GM19467 (cell line): ENCODE results near the gene EFHD2.
"Not testable (repeated sequence)": the region's sequence is repeated elsewhere in the genome, so short reads cannot be mapped to it uniquely, and the experiment has no call there.

Source experiments
- ATAC-seq: cut with Tn5 transposase; IDR thresholded peaks from one replicate; pipeline ENCODE4 v1.9.1; 2021; ENCODE audit warnings: mild to moderate bottlenecking, moderate library complexity; ENCODE audit not compliant: unreplicated experiment

The EFHD2 gene

GRCh38 chr1:15409388-15410222, at the start of gene EFHD2:
EFHD2 (plus strand) TSS chr1:15409888; CDS start chr1:15409972, 84 bp downstream.
- ATAC-seq: peak; percentile 81

GRCh38 chr1:15360700-15361099, 49.0 kb upstream of the EFHD2 start:
- ATAC-seq: no peak

- no peak for ATAC-seq
Observed at GRCh38 chr1:15362096-15362736, 47.5 kb upstream of the EFHD2 start.

GRCh38 chr1:15362737-15363128, 47.0 kb upstream of the EFHD2 start:
- no peak for ATAC-seq

GRCh38 chr1:15364740-15365139, 44.9 kb upstream of the EFHD2 start:
- no peak for ATAC-seq

GRCh38 chr1:15368888-15369287, 40.8 kb upstream of the EFHD2 start:
- no peak for ATAC-seq

GRCh38 chr1:15370268-15370667, 39.4 kb upstream of the EFHD2 start:
- ATAC-seq: no peak

- no peak for ATAC-seq
Observed at GRCh38 chr1:15370781-15371520, 38.7 kb upstream of the EFHD2 start.

GRCh38 chr1:15371610-15372545, 37.8 kb upstream of the EFHD2 start:
- no peak for ATAC-seq

- no peak for ATAC-seq
Observed at GRCh38 chr1:15378729-15379128, 31.0 kb upstream of the EFHD2 start.

- ATAC-seq: not testable (repeated sequence)
Observed at GRCh38 chr1:15379151-15379550, 30.5 kb upstream of the EFHD2 start.

GRCh38 chr1:15380601-15381508, 28.8 kb upstream of the EFHD2 start:
- no peak for ATAC-seq

GRCh38 chr1:15381805-15382204, 27.9 kb upstream of the EFHD2 start:
- ATAC-seq: no peak

GRCh38 chr1:15382601-15383518, 26.8 kb upstream of the EFHD2 start:
- no peak for ATAC-seq

- no peak for ATAC-seq
Observed at GRCh38 chr1:15383810-15384209, 25.9 kb upstream of the EFHD2 start.

- no peak for ATAC-seq
Observed at GRCh38 chr1:15384301-15384901, 25.3 kb upstream of the EFHD2 start.

- ATAC-seq: no peak
Observed at GRCh38 chr1:15385420-15385819, 24.3 kb upstream of the EFHD2 start.

- no peak for ATAC-seq
Observed at GRCh38 chr1:15386164-15386749, 23.4 kb upstream of the EFHD2 start.
